Neutrophil (primary cell): ENCODE measurements around the gene SLC7A10.
A peak's percentile ranks its signal among the peaks of the same experiment; 100 is the strongest.

Experiments used
- H3K27ac ChIP-seq: fragments of 200-600 bp; sonication (generic); 2 replicates; pipeline ENCODE4 v1.5.1; 2016; ENCODE audit warnings: mild to moderate bottlenecking, moderate library complexity
- H3K27me3 ChIP-seq: fragments of 200-600 bp; sonication (generic); 2 replicates; pipeline ENCODE4 v1.6.0; 2016; ENCODE audit warnings: mild to moderate bottlenecking
- H3K36me3 ChIP-seq: fragments of 200-600 bp; sonication (generic); 2 replicates; pipeline ENCODE4 v1.5.1; 2017
- H3K4me1 ChIP-seq, 2 experiments: fragments of 200-600 bp in 1 of 2; sonication (generic) in 1 of 2; 1 replicate in 1 of 2; 2 replicates in 1 of 2; pipeline versions ENCODE4 v1.5.1 to v1.6.1; 2013 to 2016; ENCODE audit warnings: low read depth in 1 of 2, low read length in 1 of 2, mild to moderate bottlenecking in 1 of 2, moderate library complexity in 1 of 2; ENCODE audit not compliant: control insufficient read depth in 1 of 2, insufficient read depth in 1 of 2
- H3K4me3 ChIP-seq, 2 experiments: fragments of 200-600 bp in 1 of 2; sonication (generic) in 1 of 2; 1 replicate in 1 of 2; 2 replicates in 1 of 2; pipeline ENCODE4 v1.5.1; 2013 to 2016; ENCODE audit warnings: low read depth in 1 of 2, low read length in 1 of 2, mild to moderate bottlenecking in 1 of 2, moderate library complexity in 1 of 2
- H3K9me3 ChIP-seq: fragments of 200-600 bp; sonication (generic); 2 replicates; pipeline ENCODE4 v1.5.1; 2016
- CTCF ChIP-seq: fragments of 200-600 bp; sonication (generic); IDR thresholded peaks from 2 replicates; pipeline ENCODE4 v1.5.1; 2016; ENCODE audit warnings: antibody characterized with exemption

Gene SLC7A10

GRCh38 chr19:33271246-33272021 lies 45.8 kb upstream of the SLC7A10 start:
- H3K4me3 ChIP-seq, result no peak overlapping the region
- no peaks in the 10 kb centered on the region for H3K36me3 ChIP-seq
- no peaks in the 10 kb centered on the region for H3K9me3 ChIP-seq
- no peaks in the 10 kb centered on the region for H3K27me3 ChIP-seq
- no peak for TF ChIP-seq CTCF
- no peak overlapping the region for H3K27ac ChIP-seq
- peaks cover 51 to 54% of the 10 kb centered on the region in 2 experiments for H3K4me1 ChIP-seq

GRCh38 chr19:33270769-33271168 lies 45.1 kb upstream of the SLC7A10 start:
- H3K4me3 ChIP-seq, result no peak overlapping the region
- TF ChIP-seq CTCF, result no peak
- no peaks in the 10 kb centered on the region for H3K9me3 ChIP-seq
- H3K27ac ChIP-seq, result no peak overlapping the region
- no peaks in the 10 kb centered on the region for H3K36me3 ChIP-seq
- no peaks in the 10 kb centered on the region for H3K27me3 ChIP-seq
- H3K4me1 ChIP-seq, result peaks cover 54 to 55% of the 10 kb centered on the region in 2 experiments

- Histone ChIP-seq H3K4me1 (peaks cover 57 to 59% of the 10 kb centered on the region in 2 experiments), H3K9me3 (no peaks in the 10 kb centered on the region), H3K27ac (peak overlapping the region; percentile 77), H3K4me3 (peak overlapping the region; percentile 30 to 54), H3K27me3 (no peaks in the 10 kb centered on the region), H3K36me3 (no peaks in the 10 kb centered on the region)
- TF ChIP-seq CTCF, result no peak
Measured at GRCh38 chr19:33269016-33269415, 43.4 kb upstream of the SLC7A10 start.

GRCh38 chr19:33268162-33268991 lies 42.7 kb upstream of the SLC7A10 start:
- Histone ChIP-seq H3K4me3 (peak overlapping the region; percentile 30 to 54), H3K27me3 (no peaks in the 10 kb centered on the region), H3K36me3 (no peaks in the 10 kb centered on the region), H3K27ac (peak overlapping the region; percentile 77), H3K9me3 (no peaks in the 10 kb centered on the region), H3K4me1 (peaks cover 54 to 56% of the 10 kb centered on the region in 2 experiments)
- TF ChIP-seq CTCF, result no peak

- no peak for TF ChIP-seq CTCF
- no peaks in the 10 kb centered on the region for H3K9me3 ChIP-seq
- peak overlapping the region; percentile 77 for H3K27ac ChIP-seq
- H3K4me1 ChIP-seq, result peaks cover 51 to 53% of the 10 kb centered on the region in 2 experiments
- H3K4me3 ChIP-seq, result peak overlapping the region; percentile 30 to 54
- no peaks in the 10 kb centered on the region for H3K27me3 ChIP-seq
- H3K36me3 ChIP-seq, result no peaks in the 10 kb centered on the region
Measured at GRCh38 chr19:33267706-33268105, 42.1 kb upstream of the SLC7A10 start.
